Vagina (tissue), 2 donors: ENCODE results near the gene BAAT.

Source experiments
- CTCF ChIP-seq, 3 experiments: fragments of 450-650 bp in 2 of 3; fragments of 200-600 bp in 1 of 3; sonication (generic) in 1 of 3; IDR thresholded peaks; one replicate each; pipeline ENCODE4 v1.5.1; 2017 to 2019; ENCODE audit warnings: antibody characterized with exemption in 3 of 3, mild to moderate bottlenecking in 2 of 3, moderate library complexity in 2 of 3
- POLR2A ChIP-seq, 2 donors: fragments of 450-650 bp; IDR thresholded peaks; one replicate each; pipeline ENCODE4 v1.6.1; 2017; ENCODE audit warnings: antibody characterized with exemption in 2 of 2, mild to moderate bottlenecking in 2 of 2, moderate library complexity in 2 of 2
- POLR2AphosphoS5 ChIP-seq, 2 donors: sonication (generic); formaldehyde crosslinking; IDR thresholded peaks; one replicate each; pipeline ENCODE4 v1.9.0; 2017; ENCODE audit warnings: antibody characterized with exemption in 2 of 2, mild to moderate bottlenecking in 2 of 2, low read depth in 1 of 2; ENCODE audit not compliant: insufficient read depth in 1 of 2

GRCh38 chr9:101333490-101333889 is 51.3 kb downstream of the BAAT start:
- TF ChIP-seq CTCF (IDR thresholded peaks at IDR 0.05) (no peak), POLR2AphosphoS5 (IDR thresholded peaks at IDR 0.05; ENCODE audit: insufficient read depth in 1 of 2, low read depth in 1 of 2) (no peak), POLR2A (IDR thresholded peaks at IDR 0.05) (no peak)
